ENCODE measurements around the gene GMCL1.
"Not testable (repeated sequence)": the region's sequence is repeated elsewhere in the genome, so short reads cannot be mapped to it uniquely, and the experiment has no call there.

GMCL1 gene

DNA sequence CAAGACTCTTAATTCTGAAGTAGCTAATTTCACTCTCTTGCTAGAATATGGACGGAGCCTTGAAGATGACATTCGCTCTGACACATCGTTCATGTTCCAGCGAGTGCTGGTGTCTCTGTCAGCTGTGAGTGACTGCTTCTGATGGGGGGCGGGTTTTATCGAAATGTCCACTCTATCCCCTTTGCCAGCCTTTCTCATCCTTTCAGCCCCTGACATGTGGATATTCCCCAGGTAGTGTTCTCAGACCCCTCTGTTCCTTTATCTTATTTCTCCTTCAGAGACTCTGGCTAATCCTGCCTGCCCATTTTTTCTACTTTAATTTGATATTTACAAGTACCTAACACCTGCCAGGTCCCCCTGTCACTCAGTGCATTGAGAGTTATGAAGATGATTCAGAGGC is 18.9 kb upstream of the GMCL1 start:
- no peak for DNase-seq

GRCh38 chr2:69811018-69811417 is 18.4 kb upstream of the GMCL1 start:
- DNase-seq, result no peak

GRCh38 chr2:69811591-69811990 is 17.9 kb upstream of the GMCL1 start:
- no peak for DNase-seq

DNA sequence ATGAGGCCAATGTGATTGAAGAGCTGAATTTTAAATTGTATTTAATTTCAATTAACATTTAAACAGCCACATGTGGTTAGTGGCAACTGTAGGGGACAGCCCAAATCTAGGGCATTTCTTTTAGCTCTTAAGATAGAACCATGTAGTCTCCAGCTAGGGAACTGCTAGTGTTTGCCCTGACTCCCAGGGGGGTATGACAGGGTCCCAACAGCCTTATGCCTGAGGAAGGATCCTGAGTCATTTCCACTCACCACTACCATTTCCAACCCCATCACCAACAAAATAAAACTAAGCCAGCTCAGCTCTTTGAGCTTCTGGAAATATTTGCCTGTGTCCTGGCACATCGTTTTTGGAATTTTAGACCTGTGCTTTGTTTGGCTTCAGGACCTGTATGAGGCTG is 13.7 kb upstream of the GMCL1 start:
- no peak for DNase-seq

DNA sequence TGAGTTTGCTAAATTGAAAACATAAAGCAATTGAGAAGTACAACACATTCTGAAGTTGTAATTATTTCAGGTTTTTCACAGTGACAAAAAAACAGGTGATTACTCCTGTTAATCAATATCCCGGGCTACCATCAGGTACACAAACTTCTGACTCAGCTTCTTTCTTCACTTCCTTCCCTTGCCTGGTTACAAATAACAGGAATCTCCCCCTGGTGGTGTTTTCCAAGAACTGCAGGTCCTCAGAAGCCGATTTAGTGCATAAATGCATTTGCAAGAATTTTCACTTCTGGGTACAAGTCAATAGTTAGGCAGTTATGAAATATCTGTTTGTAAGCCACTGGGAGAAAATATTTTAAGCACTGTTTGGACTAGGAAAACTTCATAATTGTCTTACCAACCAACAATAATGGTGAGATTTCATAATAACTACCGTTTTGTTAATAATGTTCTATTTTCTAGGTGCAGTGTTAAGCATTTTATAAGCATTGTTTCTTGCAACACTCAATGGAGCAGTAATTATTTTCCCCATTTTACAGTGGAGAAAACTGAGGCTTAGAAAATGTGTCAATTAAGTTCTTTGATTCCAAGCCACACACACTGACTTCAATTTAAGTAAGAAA is 12.4 kb upstream of the GMCL1 start:
- peak; percentile 78 for DNase-seq

- DNase-seq, result no peak
These were observed 11.5 kb upstream of the GMCL1 start for GRCh38 chr2:69817729-69818501.

DNA sequence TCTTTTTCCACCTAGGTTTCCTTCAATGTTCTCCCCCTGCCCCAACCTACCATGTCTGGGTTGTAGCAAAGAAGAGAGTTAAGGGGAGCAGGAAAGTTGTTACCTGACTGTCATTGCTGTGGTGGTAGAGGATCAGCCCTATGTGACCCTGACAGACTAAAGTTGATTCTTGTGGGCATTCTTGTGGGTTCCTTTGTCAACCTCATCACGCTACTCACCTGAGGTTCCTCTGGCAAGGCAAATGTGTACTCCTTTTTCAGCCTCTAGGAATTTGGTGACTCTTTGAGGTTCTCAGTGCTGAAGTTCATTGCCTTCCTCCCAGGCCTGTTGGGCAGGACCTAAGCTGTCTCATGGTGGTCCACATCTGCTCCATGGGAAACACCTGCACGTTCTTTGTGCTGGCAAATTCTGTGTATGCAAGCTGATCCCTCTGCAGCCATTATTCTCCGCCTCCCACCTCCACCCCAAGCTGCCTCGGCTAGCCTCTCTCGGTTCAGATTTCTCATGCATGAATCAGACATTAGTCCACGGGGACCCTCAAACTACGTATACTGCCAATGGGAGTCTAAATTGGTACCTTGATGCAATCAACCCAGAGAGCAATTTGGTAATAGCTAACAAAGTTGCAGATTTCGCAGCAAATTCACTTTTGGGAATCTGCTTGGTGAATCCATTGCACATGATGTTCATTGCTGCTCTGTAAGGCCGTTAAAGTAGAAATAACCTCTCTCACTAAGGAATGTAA is 1.5 kb upstream of the GMCL1 start:
- DNase-seq, result no peak

- no peak for DNase-seq
These were observed 563 bp upstream of the GMCL1 start for GRCh38 chr2:69828938-69829255.

DNA sequence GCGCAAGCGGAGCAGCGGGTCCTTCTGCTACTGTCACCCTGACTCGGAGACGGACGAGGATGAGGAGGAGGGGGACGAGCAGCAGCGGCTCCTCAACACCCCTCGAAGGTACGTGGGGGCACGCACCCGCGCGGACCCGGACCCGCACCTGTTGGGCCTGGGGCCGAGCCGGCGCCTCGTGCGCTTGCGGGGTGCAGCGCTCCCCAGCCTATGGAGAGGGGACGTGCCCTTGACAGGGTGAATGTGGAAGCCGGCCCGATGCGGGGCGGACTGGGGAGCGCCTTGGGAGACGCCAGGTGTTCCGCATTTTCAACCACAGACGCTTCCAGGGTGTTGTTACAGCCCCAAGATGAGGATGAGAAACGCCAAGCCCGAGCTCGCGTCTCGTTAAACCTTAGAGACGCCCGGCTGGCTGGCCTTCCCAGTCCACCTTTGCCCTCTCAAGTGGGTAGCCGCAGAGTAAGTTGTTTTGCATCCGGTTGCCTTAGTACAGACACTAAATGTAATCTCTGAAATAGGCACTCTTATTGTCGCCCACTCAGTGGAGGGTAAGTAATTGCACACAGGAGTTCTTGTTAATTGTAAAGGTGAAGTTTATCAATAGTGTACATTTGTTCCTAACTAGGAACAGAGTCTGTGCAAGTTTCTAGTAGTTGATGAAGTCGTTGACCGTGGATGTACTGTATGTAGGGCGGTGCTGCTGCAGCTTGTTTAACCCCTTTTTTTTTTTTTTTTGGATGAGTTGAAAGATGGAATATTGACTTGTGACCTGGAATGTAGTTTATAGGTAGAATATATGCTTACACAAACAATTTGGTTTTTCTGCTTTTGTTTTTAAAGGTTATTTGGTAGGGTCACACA is 815 bp downstream of the GMCL1 start:
- peak; percentile 56 for DNase-seq

- DNase-seq, result not testable (repeated sequence)
These were observed 1.4 kb downstream of the GMCL1 start for GRCh38 chr2:69830906-69831241.

DNA sequence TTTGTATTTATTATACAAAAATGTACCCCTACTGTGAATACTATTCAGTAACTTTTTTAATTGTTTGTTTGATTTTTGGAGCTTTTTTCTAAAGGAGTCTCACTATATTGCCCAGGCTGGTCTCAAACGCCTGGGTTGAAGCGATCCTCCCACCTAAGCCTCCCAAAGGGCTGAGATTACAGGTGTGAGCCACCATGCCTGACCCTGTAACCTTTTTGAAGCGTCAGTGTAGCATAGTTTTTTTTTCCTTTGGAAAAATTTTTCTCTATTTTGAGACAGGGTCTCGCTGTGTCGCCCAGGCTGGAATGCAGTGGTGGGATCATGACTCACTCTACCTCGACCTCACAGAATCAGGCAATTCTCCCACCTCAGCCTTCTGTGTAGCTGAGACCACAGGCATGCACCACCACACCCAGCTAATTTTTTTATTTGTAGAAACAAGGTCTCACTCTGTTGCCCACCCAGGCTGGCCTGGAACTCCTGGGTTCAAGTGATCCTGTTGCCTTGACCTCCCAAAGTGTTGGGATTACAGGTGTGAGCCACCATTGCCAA is 2.0 kb downstream of the GMCL1 start:
- DNase-seq, result no peak

- no peak for DNase-seq
These were observed 4.3 kb downstream of the GMCL1 start for GRCh38 chr2:69833752-69834151.

GRCh38 chr2:69835666-69836065 is 6.2 kb downstream of the GMCL1 start:
- DNase-seq, result no peak

DNA sequence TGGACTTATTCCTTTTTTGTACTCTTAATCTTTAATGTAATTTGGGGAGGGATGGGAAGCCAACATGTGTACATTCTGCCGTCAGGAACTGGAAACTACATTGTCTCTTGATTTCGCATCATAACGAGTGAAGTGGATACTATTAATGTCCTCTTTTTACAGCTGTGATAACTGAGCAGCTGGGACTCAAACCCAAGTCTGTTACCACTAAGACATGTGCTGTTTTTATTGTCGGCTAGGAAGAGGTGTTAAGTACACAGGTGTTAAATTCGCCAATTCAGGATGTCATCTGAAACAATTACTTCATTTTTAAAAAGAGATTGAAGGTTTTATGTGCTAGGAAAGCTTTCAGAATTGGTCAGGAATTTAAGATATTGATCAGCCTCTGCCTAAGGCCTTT is 6.9 kb downstream of the GMCL1 start:
- DNase-seq, result no peak

DNA sequence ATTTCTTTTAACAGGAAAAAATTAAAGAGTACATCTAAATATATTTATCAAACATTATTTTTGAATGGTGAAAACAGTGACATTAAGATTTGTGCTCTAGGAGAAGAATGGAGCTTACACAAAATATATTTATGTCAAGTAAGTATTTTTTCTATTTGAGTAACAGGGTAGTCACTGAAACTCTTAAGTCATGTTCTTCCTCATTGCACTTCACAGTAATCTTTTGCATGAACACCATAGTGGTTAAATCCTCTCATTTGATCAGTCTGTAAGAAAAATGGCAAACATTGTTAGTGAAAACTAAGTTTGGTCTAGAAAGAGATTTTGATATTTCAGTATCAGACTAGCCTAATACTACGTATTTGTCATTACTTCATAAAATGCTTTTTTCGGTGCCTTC is 8.1 kb downstream of the GMCL1 start:
- no peak for DNase-seq

- no peak for DNase-seq
These were observed 14.5 kb downstream of the GMCL1 start for GRCh38 chr2:69843993-69844392.

GRCh38 chr2:69844560-69844959 is 15.1 kb downstream of the GMCL1 start:
- DNase-seq, result no peak

DNA sequence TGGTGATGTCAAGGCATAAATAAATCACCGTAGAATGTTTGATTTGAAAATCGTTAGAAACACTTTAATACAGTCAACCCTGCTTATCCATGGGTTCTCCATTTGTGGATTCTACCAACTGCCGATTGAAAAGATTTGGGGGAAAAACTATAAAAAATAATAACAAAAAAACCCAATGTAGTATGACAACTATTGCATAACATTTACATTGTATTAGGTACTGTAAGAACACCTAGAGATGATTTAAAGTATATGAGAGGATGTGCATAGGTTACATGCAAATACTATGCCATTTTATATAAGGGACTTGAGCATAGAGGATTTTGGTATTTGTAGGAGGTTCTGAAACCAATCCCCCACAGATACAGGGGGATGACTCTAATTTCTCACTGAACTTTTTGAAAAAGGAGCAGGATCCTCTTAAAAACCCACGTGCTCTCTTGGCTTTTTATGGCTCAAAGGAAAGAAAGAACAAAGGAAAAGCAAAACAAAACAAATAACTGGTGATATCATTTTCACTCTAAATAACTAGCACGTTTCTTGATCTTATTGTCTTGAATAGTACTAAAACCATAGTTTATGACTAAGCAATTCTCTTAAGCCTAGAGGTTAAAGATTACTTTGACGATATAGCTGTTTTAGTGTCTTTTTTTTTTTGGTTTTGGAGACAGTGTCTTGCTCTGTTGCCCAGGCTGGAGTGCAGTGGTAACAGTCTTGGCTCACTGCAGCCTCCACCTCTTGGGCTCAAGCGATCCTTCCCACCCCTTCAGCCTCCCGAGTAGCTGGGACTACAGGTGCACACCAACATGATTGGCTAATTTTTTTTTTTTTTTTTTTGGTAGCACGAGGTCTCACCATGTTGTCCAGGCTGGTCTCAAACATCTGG is 17.0 kb downstream of the GMCL1 start:
- DNase-seq, result no peak

DNA sequence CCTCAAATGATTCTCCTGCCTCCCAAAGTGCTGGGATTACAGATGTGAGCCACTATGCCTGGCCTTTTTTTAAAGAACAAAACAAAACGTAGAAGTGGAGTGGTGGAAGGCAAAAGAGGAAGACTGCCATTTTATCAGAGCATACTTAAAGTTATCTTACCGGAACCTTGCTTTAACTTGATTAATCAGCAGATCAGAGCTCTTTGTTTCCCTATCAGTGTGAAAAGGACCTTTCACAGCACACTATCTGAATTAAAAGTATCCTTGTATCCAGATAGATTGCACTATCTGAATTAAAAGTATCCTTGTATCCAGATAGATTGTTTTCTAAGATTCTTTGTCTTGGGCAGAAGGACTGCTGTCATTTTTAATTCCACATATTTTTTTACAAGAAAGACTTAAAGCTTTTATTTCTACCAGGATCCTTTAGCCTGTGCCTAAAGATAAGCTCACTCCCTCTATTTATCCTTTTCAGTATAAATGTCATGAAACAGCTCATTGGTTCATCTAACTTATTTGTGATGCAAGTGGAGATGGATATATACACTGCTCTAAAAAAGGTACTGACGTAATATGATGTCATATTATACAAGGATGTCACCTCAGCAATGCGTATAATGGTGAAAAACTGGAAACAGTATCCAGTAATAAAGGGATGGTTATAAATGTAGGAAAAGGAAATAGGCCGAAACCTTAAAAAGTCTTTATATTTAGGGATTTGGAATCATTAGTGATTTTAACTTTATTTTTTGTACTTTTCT is 17.8 kb downstream of the GMCL1 start:
- no peak for DNase-seq

GRCh38 chr2:69848186-69848790 is 18.8 kb downstream of the GMCL1 start:
- no peak for DNase-seq

DNA sequence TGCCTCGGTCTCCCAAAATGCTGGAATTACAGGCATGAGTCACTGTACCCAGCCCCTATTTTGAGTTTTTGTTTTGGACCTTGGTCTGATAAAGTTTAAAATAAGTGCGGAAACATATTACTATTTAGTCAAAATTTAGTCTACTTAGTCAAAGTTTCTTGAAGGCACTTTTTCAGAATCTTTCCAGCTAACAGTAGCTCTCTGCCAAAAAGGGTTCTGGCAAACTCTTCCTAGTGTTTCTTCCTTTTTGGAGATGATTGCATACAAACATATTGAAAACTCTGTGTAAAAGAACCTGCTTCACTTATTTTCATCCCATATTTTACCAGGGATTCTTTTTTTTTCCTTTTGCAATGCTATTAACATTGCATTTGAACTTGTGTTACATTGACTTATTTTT is 28.8 kb downstream of the GMCL1 start:
- no peak for DNase-seq

All from stimulated activated CD4-positive, alpha-beta T cell treated with anti-CD3 and anti-CD28 coated beads, Interleukin-15, amount 100 ng/mL, for 24 hours (primary cell).